Measurements from ENCODE around the gene MAP3K10.
A peak's percentile ranks its signal among the peaks of the same experiment; 100 is the strongest.

Gene MAP3K10

GRCh38 chr19:40249781-40250180 is 58.6 kb downstream of the MAP3K10 start:
- no peak for DNase-seq (ENCODE audit: low spot score)

DNA sequence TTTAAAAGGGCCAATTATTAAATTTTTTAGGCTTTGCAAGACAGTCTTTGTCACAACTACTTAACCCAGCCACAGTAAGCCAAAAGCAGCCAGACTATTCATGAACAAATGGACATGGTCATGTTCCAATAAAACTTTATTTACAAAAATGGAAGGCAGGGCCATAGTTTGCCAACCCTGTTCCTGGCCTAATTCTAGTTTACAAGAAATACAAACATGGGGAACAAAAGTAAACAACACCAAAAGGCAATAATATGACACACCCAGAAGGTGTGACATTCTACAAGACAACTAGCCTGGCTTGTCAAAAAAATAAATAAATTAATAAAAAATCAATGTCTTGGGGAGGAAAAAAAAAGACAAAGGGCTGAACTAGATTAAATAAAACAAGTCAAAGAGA is 60.0 kb downstream of the MAP3K10 start:
- DNase-seq (ENCODE audit: low spot score): no peak

GRCh38 chr19:40251991-40252390 is 60.8 kb downstream of the MAP3K10 start:
- DNase-seq (ENCODE audit: low spot score): no peak

DNA sequence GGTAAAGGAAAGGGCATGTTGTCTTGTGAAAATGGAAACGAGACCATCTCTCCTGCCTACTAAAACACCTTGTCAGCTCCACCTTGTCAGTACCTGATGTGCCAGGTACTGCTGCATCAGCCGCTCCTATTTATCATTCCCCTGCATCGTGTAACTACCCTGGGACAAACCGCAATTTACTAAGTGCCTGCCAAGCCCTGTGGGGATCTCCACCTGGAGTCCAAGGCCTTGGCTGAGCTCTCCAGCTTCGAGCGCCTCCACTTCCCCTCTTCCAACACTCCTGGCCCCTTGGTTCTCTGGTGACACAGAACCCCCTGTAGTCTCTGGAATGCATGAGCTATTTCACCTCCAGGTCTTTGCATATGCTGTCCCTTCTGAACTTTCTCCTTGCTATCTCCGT is 61.2 kb downstream of the MAP3K10 start:
- peak; percentile 59 for DNase-seq (ENCODE audit: low spot score)

- no peak for DNase-seq (ENCODE audit: low spot score)
These were observed 62.4 kb downstream of the MAP3K10 start for GRCh38 chr19:40253611-40254092.

DNA sequence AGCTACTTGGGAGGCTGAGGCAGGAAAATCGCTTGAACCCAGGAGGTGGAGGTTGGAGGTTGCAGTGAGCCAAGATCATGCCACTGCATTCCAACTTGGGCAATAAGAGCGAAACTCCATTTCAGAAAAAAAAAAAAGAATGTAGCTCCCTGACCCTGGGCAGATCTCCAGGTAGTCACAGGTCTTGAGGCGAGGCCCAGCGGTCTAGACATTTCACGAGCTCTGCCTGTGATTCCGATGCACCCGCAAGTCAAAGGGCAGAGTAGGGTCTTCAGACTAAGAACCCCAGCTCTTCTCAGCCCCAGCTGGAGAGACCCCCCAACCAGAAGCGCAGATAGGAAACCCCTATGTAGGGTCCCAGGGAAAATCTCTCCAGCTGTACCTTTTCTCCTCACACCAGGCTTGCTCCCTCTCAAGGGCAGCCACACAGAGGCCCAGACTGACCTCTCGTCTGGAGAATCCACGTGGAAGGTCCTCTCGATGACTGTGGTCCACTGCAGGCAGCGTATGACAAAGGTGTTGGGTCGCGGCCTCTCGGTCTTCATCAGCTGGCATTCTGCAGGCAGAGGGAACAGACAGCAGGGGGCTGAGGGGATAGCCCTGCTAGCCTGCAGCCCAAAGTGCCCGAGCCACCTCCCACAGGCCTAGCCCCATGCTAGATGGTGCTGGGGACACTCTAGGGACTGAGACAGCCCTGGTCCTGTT is 63.6 kb downstream of the MAP3K10 start:
- no peak for DNase-seq (ENCODE audit: low spot score)

- DNase-seq (ENCODE audit: low spot score): no peak
These were observed 64.5 kb downstream of the MAP3K10 start for GRCh38 chr19:40255619-40256166.

GRCh38 chr19:40256512-40256911 is 65.3 kb downstream of the MAP3K10 start:
- DNase-seq (ENCODE audit: low spot score): no peak

- DNase-seq (ENCODE audit: low spot score): peak; percentile 48
These were observed 65.9 kb downstream of the MAP3K10 start for GRCh38 chr19:40257096-40257517.

DNA sequence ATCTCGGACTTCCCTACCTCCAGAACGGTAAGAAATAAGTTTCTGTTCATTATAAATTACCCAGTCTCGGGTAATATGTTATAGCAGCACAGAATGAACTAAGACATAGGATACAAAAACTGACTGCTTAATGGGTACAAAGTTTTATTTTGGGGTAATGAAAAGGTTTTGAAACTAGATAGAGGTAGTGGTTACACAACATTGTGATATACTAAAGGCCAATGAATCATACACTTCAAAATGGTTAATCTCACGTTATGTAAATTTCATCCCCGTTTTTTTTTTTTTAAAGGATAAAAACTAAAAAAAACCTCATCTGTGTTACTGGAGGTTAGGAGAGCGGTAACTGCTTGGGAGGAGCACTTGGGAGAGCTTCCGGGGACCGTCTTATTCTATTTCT is 70.4 kb downstream of the MAP3K10 start:
- DNase-seq (ENCODE audit: low spot score): no peak

- DNase-seq (ENCODE audit: low spot score): no peak
These were observed 71.2 kb downstream of the MAP3K10 start for GRCh38 chr19:40262422-40262821.

DNA sequence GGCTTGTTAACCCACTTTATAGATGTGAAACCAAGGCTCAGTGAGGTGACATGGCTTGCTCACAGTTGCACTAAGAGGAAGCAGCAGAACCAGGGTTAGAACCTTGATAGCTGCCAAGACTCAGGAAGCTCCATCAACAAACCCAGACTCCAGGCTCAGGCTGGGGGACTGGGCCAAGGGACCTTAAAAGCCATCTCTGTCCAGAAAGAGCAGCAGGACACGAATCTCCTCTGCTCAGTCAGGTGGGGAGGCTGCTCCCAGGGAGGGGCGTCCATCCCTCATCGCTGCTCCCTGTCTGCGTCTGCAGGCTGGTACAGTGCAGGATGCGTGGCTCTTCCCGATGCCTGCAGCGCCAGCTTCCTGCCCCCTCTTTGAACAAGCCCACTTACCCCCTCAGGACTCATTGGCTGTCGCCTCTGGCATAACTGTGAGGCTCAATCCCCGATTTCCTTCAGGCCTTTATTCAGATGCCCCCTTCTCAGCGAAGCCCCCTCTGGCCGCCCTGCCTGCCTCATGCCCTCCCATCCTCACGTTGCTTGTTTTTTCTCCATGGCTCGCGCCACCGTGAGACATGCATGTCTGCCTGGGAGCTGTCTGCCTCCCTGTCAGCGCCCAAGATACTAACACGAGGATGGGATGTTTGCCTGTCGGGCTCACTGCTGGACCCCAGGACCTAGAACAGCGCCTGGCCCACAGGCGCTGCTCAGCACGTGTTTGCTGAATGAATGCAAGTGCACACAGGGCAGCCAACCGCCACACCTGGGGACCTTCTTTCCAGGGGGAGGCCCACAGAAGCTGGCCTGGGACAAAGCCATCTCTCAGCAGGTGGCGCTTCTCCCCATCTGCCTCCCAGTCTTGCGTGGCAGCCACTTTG is 72.5 kb downstream of the MAP3K10 start:
- DNase-seq (ENCODE audit: low spot score): no peak

DNA sequence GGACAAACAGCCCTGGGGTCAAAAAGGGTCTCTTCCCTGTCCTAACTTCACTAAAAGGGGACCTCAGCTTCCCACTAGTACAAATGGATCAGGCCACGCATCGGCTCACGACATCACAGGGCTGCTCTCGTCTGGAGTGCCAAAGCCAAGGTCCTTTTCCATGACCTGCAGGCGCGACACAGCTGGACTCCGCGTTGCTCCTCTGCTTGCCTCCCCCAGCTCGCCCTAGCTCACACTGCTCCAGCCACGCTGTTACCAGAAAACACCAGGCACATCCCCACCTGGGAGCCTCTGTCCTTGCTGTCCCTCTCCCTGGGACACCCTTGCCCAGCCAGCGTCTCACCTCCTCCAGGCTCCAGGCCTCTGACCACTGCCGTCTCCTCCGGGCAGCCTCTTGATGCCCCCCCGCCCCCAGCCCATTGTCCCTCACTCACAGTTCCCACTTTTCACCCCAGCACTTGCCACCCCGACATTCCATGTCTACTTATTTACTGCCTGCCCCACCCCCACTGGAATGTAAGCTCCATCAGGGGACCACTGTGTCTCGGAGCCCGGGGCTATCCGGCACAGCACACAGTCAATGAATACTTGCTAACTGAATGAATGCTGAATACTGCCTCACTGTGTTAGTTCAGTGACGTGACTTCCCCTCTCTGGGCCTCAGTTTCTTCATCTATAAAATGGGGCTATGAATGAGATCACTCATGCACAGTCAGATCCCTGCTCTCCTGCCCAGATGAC is 73.3 kb downstream of the MAP3K10 start:
- DNase-seq (ENCODE audit: low spot score): no peak
